Neuron (in vitro differentiated cells): Measurements from ENCODE around the gene RBM18.

Source experiments
- H2AFZ ChIP-seq: one replicate; pipeline ENCODE4 v1.6.1; 2013; ENCODE audit warnings: low read depth, mild to moderate bottlenecking, inconsistent platforms, low read length, moderate library complexity
- H3K27me3 ChIP-seq: one replicate; pipeline ENCODE4 v1.6.1; 2013; ENCODE audit warnings: low read length; ENCODE audit not compliant: insufficient read depth
- H3K36me3 ChIP-seq: one replicate; pipeline ENCODE4 v1.6.1; 2013; ENCODE audit warnings: low read length; ENCODE audit not compliant: insufficient read depth
- H3K4me1 ChIP-seq: one replicate; pipeline ENCODE4 v1.6.1; 2013; ENCODE audit warnings: low read length; ENCODE audit not compliant: insufficient read depth
- H3K4me3 ChIP-seq: 2 replicates; pipeline ENCODE4 v1.5.1; 2013; ENCODE audit warnings: mild to moderate bottlenecking, low read length, moderate library complexity
- H3K9me3 ChIP-seq: one replicate; pipeline ENCODE4 v1.6.1; 2013; ENCODE audit warnings: low read length

The RBM18 gene

DNA sequence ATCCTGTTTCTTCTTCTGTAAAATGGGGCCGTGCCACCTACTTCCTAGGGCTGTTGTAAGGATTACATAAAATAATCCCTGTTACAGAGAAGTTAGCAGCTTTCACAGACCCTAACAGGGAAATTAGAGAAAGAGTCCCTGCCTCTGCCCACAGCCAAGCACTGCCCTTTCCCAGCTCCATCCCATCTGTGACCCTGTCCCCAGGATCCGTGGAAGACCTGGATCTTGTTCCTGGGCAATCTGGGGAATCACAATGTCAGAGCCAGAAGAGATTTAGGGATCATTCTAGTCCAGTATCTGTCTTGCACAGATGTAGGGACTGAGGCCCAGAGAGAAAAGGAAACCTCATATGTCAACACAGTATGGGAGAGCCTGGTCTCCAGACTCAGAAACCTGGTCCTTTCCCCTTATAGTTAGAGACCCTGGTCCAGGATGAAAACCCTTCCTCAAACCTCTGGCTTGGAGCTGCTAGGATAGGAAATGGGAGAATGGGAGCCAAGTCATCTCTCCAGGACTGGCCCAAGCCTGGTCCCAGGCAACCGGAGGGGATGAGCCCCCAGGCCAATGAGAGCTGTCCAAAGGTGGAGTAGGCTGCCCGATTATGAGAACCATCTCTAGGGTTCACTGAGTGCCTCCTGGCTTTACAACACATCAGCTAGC is 48.4 kb downstream of the RBM18 start:
- H3K27me3 ChIP-seq = peaks cover 97% of the 10 kb centered on the region
- no peaks in the 10 kb centered on the region for H3K36me3 ChIP-seq
- H3K4me1 ChIP-seq = peaks cover 4% of the 10 kb centered on the region
- H3K4me3 ChIP-seq = no peak overlapping the region
- no peak overlapping the region for H2AFZ ChIP-seq
- no peaks in the 10 kb centered on the region for H3K9me3 ChIP-seq

DNA sequence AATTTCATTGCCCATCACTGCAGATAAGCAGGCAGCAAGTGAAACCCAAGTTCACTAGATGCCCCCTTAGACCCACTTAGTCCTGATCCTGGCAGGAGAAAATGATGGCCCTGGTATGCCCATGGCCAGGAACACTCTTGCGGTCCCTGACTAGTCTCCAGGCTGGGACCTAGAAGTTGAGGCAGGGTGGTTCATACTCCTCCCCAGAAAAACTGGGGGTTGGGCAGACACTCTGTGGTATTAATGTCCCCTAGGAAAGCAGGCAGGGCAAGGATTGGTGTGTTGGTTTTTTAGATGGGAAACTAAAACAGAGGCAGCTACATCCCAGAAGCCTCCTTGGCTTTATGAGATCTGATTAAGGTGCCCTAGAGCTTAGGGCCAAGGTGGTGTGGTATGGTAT is 49.0 kb downstream of the RBM18 start:
- Histone ChIP-seq H3K36me3 (no peaks in the 10 kb centered on the region), H3K27me3 (peaks cover 96% of the 10 kb centered on the region), H3K9me3 (no peaks in the 10 kb centered on the region), H3K4me1 (peaks cover 3% of the 10 kb centered on the region), H2AFZ (no peak overlapping the region), H3K4me3 (no peak overlapping the region)

DNA sequence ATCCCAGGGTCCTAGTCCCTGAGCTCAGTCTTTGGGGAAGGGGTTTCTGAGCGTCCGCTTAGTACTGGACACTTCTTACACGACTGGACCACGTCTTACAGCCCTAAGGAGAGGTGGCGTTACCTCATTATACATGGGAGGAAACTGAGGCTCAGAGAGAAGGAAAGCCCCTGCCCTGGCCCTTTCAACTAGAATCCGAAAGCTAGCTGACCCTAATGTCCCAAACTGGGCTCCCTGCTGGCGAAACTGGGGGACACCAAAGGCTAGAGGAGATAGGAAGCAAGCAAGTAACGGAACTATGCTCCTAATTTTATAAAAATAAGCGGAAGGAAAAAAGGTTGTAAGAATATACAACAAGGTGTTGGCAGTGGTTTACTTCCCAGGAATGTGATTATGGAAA is 50.1 kb downstream of the RBM18 start:
- Histone ChIP-seq H3K4me3 (no peak overlapping the region), H2AFZ (no peak overlapping the region), H3K27me3 (peaks cover 91% of the 10 kb centered on the region), H3K9me3 (no peaks in the 10 kb centered on the region), H3K36me3 (no peaks in the 10 kb centered on the region), H3K4me1 (peaks cover 3% of the 10 kb centered on the region)

DNA sequence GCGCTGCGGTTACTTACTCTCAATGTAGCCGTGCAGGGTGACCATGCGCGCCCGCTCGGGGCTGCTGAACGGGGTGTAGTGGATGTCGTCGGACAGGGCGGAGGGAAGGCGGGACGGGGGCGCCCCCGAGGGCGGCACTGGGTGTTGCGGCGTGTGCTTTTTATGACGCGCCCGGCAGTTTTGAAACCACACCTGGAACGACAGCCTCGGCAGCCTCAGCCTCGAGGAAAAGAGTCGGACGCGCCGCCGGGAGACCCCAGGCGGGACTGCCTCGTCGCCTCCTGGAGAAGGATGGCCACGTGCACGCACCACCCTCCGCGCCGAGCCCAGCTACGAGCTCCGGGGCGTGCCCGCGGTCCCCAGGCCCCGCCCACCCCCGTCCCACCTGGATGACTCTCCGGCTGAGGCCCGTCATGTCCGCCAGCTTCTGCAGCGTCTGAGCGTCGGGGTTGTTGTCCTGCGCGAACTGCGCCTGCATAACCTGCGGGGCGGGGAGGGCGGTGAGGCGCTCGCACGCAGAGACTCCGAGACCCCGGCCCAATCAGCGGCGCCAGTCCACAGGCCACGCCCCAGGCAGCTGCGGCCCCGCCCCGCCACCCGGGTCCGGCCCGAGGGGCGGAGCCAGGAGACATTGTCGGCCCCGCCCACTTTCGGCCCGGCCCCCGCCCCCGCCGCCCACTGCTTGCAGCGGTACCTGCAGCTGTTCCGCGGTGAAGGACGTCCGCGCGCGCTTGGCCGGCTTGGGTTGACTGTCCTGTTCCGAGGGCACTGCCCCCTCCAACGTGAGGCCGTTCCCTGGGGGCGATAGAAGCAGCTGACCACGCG is 50.8 kb downstream of the RBM18 start:
- H3K27me3 ChIP-seq = peaks cover 91% of the 10 kb centered on the region
- H3K9me3 ChIP-seq = no peaks in the 10 kb centered on the region
- H2AFZ ChIP-seq = no peak overlapping the region
- peak overlapping the region; percentile 19 for H3K4me3 ChIP-seq
- H3K4me1 ChIP-seq = no peaks in the 10 kb centered on the region
- H3K36me3 ChIP-seq = no peaks in the 10 kb centered on the region

DNA sequence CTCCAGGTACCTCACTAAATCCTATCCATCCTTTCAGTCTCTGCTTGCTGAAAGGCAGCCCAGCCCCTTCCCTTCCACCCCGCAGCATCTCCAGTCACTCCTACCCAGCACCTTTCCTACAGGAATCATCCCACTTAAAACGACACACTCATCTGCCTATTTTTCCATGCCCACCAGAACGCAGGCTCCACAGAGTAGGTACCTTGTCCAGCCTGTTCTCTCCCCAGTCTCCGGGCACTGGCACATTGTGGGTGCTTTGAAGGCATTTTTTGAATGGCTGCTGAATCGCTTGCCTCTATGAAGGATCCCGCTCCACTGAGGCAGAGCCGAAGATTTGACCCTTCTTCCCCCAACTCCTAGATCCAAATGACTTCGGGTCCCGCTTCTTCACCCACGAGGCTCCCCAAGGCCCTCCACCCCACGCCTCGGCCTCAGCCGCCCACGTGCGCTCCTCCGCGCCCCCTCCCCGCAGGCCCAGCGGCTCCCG is 51.5 kb downstream of the RBM18 start:
- no peaks in the 10 kb centered on the region for H3K9me3 ChIP-seq
- peaks cover 88% of the 10 kb centered on the region for H3K27me3 ChIP-seq
- no peak overlapping the region for H2AFZ ChIP-seq
- H3K4me3 ChIP-seq = no peak overlapping the region
- H3K36me3 ChIP-seq = no peaks in the 10 kb centered on the region
- H3K4me1 ChIP-seq = no peaks in the 10 kb centered on the region

DNA sequence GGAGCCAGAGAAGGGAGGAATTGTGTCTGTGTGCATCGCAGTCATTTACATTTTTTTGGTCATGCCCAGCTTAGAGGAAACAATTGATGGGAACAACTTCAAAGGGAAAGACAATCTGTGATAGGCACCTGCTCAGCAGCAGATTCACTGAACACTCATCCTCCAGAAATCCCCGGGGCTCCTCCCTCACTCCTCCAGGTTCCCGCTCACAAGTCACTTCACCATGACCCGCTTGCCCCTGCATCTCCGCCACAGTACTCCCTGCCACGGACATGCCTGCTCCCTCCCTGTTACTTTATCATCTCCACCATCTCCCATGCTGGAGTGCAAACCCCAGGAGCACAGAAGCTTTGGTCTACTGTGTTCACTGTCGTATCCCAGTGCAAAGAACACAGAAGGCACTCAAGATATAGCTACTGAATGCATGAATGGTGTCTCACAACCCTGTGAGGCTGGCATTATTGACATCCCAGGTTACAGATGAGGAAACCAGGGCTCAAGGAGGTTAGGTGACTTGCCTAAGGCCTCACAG is 52.1 kb downstream of the RBM18 start:
- Histone ChIP-seq H3K9me3 (no peaks in the 10 kb centered on the region), H2AFZ (no peak overlapping the region)

DNA sequence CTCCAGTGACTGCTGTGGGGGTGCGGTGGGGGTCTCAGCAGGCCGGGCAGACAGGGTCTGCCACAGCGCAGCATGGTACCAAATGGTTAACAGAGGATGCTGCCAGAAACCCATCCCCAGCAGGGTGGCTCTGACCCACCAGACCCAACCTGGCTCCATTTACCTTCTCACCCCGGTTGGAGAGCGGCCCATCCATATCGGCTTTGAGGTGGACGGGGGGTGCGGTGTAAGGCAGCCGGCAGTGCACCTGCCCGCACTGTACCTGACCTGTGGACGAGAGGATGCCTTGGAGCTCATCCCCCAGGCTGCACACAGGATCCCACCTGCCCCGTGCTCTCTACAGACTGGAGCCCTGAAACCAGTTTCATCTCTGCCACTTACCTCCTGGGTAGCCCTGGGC is 55.2 kb downstream of the RBM18 start:
- H3K4me3 ChIP-seq = no peak overlapping the region
- H3K4me1 ChIP-seq = peaks cover 10% of the 10 kb centered on the region
- no peak overlapping the region for H2AFZ ChIP-seq
- peaks cover 61% of the 10 kb centered on the region for H3K27me3 ChIP-seq
- no peaks in the 10 kb centered on the region for H3K36me3 ChIP-seq
- no peaks in the 10 kb centered on the region for H3K9me3 ChIP-seq

More for the DNA sequence above, 52.1 kb downstream of the RBM18 start:
- Histone ChIP-seq H3K4me1 (peaks cover 4% of the 10 kb centered on the region), H3K36me3 (no peaks in the 10 kb centered on the region), H3K4me3 (no peak overlapping the region), H3K27me3 (peaks cover 86% of the 10 kb centered on the region)

DNA sequence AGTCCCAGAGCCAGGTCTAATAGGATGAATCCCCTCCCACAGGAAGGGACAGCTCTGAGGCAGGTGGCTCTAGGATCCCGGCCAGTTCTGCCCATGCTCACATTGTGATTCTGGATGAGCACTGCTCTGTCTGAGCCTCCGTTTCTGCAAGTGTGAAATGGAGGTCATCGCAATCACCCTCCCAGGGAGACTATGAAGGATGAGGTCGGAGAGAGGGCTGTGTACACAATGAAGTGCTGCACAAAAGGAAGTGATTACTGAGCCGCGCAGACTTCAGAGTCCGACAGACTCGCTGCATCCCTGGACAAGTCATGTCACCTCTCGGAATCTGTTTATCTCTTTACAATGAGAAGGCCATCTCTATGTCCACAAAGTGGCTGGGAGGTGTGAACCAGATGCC is 57.5 kb downstream of the RBM18 start:
- H3K4me1 ChIP-seq = peaks cover 15% of the 10 kb centered on the region
- no peaks in the 10 kb centered on the region for H3K9me3 ChIP-seq
- H3K4me3 ChIP-seq = no peak overlapping the region
- peaks cover 49% of the 10 kb centered on the region for H3K27me3 ChIP-seq
- H2AFZ ChIP-seq = no peak overlapping the region
- no peaks in the 10 kb centered on the region for H3K36me3 ChIP-seq

DNA sequence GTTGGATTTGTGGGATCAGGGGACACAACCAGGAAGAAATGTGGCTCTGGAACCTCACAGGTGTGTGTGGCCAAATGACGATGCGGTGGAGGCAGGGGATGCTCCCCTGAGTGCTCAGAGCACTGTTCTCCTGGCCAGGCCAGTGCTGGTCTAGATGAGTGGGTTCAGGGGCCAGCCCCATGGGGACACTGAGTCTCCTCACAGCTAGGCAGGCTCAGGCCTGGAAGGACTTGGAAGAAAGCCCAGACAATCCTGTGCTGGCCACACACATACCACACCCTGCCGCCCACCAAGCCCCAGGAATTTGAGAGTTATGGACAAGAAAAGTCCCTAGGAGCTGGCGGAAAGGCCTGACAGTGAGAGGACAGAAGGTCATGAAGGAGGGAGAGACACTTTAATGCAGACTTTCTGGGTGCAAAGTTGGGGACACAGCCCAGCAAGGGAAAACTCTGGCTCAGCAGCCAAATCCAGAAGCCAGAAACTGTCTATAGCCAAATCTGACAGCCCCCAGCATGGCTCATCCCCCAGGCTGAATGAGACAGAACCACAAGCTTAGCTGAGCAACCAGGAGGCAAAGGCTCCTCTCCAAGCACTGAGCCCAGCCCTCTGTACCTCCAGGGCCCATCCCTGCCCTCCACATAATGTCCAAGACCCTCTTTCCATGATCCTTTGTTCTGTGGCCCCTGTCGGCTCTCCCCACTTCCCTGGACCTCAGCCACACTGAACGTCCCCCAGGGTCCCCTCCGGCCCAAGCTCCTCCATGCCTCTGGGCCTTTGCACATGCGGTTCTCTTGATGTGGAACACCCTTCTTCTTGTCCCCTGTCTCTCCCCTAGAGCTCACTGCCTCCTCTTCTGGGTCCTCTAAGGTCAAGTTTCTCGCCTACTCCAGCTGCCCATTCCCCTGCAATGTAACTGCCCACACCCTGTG is 58.3 kb downstream of the RBM18 start:
- H2AFZ ChIP-seq = no peak overlapping the region
- H3K9me3 ChIP-seq = no peaks in the 10 kb centered on the region
- H3K4me1 ChIP-seq = peaks cover 15% of the 10 kb centered on the region
- peaks cover 48% of the 10 kb centered on the region for H3K27me3 ChIP-seq
- H3K36me3 ChIP-seq = no peaks in the 10 kb centered on the region
- no peak overlapping the region for H3K4me3 ChIP-seq

DNA sequence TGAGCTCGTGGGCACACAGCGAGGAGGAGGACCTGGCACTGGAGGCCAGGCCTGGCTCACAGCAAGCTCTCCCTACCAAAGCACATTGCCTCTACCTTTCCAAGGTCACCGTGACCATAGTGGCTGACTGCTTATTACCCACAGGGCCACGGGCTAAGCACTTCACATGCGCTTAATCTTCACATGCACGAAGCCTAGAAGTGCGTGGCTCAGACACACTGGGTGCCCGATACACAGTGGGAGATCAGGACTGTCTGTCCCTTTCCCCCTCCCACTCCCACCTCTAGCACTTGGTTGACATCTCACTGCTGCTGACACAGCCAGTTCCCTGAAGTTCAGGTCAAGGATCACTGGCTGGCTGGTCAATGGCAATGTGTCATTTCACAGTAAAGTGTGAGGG is 59.5 kb downstream of the RBM18 start:
- Histone ChIP-seq H3K4me3 (no peak overlapping the region), H3K36me3 (no peaks in the 10 kb centered on the region), H3K9me3 (no peaks in the 10 kb centered on the region), H3K27me3 (peaks cover 48% of the 10 kb centered on the region), H3K4me1 (peaks cover 15% of the 10 kb centered on the region), H2AFZ (no peak overlapping the region)

DNA sequence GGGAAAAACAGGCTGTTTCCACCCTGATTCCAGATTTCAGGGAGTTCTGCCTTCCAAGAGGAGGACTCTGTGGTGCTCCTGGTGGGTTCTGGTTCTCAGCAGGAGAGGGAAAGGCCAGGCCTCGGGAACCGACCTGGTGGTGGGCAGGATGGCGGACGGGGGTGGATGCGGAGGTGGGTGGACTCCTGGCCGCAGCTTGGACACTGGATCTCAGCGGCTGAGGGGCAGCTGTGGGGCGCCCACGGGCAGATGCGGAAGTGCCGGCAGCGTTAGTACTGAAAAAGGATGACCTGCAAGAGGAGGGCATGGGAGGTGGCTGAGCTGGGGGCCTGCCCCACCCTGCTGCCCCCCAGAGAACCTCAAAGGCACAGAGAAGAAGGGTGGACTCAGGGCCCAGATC is 60.1 kb downstream of the RBM18 start:
- H3K9me3 ChIP-seq = no peaks in the 10 kb centered on the region
- H3K4me3 ChIP-seq = no peak overlapping the region
- H3K4me1 ChIP-seq = peaks cover 15% of the 10 kb centered on the region
- H3K27me3 ChIP-seq = peaks cover 51% of the 10 kb centered on the region
- no peak overlapping the region for H2AFZ ChIP-seq
- no peaks in the 10 kb centered on the region for H3K36me3 ChIP-seq

DNA sequence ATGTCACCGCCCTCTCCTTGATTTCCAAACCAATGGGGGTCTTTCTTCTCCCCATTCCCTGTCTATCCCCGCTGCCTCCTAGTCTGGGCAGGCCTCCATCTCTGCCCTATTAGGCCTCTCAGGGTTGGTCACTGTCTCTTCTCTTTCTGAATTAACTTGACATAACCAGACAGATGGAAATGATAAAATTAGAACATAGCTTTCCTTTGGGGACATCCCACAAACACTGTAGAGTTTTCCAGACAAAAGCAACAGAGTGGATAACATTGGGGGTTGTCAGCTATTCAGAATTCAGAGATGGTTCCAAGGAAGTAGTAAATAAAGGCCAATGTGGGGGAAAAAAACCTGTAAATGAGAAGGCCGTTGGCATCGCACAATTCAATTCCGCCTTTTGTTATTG is 60.6 kb downstream of the RBM18 start:
- no peaks in the 10 kb centered on the region for H3K36me3 ChIP-seq
- peaks cover 51% of the 10 kb centered on the region for H3K27me3 ChIP-seq
- no peak overlapping the region for H3K4me3 ChIP-seq
- peaks cover 15% of the 10 kb centered on the region for H3K4me1 ChIP-seq
- no peak overlapping the region for H2AFZ ChIP-seq
- H3K9me3 ChIP-seq = no peaks in the 10 kb centered on the region
